Medulla oblongata (tissue), 1 donor: Measurements from ENCODE around the gene INTS6.

Source experiments
- DNase-seq: peaks from one replicate; pipeline ENCODE4 v3.0.0-alpha.2; 2015; ENCODE audit errors: extremely low spot score

Gene INTS6

DNA sequence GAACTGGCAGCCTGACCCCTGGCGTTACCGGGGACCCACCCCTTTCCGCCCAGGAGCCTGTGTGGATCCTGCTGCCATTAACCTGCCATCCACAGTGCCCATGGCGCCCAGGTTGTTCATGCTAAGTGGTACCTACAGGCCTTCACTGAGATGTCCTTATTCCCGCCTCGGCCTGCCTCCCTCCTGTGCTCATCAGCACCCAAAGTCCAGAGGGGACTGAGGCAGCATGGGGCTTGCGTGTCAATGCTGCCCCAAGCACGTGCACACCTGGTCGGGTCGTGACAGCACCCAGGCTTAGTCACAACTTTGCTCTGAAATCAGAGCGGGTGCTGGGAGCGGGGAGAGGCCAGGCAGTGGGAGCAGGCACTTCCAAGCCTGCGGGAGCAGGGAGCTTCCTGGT, 3.7 kb upstream of the INTS6 start:
- DNase-seq = no peak

DNA sequence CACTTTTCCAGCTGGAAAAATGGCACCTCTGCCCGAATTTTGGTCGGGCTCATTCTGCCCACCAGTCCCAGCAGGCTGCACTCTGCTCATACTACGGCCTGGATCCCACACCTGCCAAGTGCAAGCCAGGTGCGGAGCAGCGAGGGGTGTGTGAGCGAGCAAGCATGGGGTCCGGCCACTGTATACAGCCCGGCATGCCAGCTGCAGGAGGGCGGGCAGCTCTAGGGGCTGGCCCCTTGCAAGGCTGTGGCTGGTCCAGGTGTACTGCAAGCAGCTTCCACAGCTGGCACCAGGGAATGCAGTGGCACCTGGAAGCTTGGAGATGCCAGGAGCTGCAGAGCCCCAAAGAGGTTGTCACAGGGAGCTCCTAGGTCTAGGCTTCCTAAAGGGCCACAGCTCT, 2.7 kb upstream of the INTS6 start:
- DNase-seq = no peak

GRCh38 chr13:51453959-51454703, 1.3 kb upstream of the INTS6 start:
- peak; percentile 48 for DNase-seq

DNA sequence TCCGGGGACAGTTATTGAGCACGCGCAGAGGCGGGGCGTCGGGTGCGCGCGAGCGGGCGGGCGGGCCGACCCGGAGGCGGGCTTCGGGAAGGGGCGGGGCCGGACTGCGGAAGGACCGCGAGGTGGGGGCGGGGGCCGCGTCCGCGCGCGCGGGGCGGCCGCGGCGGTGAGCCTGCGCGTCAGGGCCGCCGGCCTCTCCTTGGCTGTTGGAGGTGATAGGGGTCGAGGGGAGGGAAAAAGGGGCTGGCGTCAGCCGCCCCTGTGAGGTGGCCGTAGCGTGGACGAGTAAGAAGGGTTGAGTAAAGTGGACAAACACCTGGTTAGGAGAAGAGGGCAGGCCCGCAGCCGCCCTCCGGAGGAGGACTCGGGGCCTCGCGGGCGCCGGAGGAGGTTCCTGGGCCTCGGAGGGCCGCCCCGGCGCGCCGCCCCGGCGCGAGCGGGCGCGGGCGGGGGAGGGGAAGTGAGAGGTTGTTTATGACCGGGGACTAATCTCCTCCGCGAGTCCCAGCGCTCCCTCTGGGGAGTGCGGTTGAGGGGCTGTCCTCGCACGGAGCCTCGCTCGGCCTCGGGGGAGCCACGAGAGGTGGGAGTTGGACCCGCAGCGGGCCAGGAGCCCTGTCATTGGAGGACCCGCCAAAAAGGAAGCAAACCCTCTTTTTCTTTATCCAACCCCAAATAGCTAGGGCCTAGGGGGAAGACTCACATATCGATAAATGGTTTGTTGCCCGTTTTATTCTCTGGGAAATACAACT, 547 bp upstream of the INTS6 start:
- no peak for DNase-seq

GRCh38 chr13:51451467-51452360, 1.1 kb downstream of the INTS6 start:
- DNase-seq = peak; percentile 70

DNA sequence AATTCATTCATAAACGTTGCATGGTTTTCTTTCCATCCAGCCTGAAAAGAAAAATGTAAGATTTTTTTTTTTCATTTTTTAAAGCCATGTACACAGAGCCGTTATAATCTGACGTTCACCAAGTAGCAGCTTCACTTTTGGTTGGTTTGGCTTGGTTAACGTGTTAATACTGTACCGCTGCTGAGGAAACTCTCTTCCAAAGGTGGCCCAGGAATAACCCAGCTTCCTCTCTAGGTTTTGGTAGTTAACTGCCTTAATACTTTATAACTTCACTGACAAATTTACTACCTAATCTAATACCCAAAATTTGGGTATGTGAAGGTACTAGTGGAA, 1.7 kb downstream of the INTS6 start:
- peak; percentile 58 for DNase-seq

DNA sequence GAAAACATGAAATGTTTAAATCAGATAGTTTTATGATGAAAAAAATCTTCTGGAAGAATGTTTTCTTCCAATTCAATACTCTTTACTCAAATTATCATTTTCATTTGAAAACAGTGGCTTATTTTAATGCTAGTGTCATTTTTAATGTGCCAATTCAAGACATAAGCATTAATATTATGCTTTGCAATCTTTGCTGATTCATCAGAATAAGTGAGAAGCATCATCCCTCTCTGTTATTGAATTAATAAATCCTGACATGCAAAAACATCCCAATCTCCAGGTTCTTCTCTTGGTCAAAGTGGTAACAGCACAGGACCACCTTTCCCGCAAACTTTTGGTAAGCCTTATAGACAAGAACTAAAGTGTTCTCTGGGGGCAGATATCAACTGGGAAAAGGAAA, 3.8 kb downstream of the INTS6 start:
- DNase-seq = no peak

- peak; percentile 60 for DNase-seq
These were observed 7.9 kb downstream of the INTS6 start for GRCh38 chr13:51444922-51445321.

DNA sequence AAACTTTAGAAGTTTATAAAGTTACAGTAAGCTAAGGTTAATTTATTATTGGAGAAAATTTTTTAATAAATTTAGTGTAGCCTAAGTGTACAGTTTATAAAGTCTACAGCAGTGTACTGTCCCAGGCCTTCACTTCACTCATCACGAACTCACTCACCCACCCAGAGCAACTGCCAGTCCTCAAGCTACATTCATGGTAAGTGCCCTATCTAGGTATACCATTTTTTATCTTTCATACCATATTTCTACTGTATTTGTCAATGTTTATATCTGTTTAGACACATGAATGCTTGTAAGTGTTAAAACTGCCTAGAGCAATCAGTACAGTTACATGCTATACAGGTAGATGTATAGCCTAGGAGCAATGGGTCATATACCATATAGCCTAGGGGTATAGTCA, 12.5 kb downstream of the INTS6 start:
- DNase-seq = no peak

DNA sequence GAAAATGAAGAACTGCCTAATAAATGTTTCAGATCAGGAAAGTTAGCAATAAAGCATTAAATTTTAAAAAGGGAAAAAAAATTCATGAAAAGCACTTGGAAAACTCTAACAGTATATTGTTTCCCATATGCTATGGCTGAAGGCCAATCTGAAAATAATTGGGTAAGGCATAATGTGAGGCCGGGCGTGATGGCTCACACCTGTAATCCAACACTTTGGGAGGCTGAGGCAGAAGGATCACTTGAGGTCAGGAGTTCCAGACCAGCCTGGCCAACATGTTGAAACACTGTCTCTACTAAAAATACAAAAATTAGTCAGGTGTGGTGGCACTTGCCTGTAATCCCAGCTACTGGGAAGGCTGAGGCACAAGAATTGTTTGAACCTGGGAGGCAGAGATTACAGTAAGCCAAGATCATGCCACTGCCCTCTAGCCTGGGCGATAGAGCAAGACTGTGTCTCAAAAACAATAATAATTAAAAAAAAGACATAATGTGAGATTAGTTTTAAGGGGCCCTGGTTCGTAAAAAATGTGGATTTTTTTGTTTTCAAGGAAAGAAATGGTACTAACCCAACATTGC, 15.2 kb downstream of the INTS6 start:
- DNase-seq = no peak

DNA sequence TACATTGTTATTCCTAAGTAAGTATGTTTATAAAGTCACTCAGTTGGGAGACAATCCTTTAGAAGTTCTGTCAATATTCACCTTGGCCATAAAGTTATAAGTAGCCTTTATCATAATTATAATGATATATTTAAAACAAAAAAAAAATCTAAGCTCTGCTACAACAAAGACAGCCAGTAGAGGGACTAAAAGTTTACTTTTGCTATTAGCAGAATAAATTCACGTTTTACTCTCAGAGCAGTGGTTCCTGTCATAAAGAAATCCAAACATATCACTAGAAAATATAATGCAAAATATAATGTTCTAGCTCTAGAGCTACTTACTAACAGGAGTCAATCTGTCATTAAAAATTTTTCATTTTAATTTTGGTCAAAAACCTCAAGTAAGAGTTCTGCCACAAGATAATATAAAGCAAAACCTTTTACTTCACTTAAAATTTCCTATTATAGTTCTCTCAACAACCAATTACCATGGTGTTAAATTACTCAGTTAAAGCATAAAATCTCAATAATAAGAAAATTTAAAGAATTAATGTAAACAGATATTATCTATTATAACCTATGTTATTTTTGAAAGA, 17.7 kb downstream of the INTS6 start:
- DNase-seq = no peak

- peak; percentile 28 for DNase-seq
These were observed 20.3 kb downstream of the INTS6 start for GRCh38 chr13:51432576-51432975.

DNA sequence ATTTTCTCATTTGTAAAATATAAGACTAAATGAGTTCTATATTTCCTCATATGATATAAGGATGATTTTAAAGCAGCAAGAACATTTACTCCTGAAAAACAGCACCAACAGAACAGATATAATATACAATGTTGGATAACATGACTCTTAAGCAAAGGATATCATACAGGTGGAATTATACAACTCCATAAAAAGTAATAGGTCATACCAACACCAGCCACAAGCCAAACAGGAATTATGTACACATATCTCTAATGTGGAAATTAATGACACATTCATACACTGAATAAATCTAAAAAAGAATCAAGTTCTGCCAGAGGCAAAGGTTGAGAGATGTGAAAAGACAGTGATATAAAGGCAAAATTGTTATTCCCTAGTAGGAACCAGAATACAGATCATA, 25.9 kb downstream of the INTS6 start:
- DNase-seq = no peak

DNA sequence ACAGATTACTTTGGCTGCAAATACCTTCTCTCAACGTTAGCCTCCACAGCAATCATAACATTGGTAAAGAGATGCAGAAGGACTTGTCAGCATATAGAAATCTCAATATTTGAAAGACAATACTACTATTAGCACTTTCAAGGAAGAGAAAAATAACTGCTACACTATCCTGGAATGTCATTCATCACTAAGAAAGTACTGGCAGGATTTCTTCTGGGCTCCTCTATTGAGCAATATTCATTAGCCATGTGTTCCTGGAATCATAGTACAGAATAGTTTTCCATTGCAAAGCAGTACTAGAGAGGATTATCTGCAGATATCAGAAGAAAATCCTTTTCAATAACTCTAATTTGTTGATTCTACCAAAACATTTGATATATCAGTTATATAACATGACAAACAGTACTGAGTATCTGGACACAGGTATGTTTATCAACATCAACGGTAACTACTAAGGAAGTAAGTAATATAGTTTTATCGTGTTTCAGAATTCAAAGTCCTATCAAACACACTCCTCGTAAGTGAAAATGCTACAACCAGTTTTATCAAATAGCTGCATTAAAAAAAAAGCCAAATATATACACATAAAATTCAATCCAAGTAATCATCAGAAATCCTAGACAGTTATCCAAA, 27.3 kb downstream of the INTS6 start:
- no peak for DNase-seq

GRCh38 chr13:51423766-51424165, 29.1 kb downstream of the INTS6 start:
- no peak for DNase-seq

DNA sequence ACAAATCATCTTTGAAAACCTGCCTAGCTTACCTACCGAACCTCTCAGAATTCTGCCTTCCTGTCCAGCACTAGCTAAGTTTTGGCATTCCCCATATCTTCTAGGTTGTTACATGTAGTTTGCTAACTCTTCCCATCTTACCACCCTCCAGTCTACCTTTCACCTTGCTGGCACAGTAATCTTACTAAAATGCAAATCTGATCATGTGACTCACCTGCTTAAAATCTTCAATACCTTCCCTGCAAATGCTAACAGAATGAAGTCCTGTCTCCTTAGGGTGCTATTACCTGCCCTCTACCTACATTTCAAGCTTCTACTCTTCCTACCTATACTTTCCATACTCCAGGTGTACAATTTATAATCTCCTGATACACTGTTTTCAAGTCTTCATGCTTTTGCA, 30.4 kb downstream of the INTS6 start:
- DNase-seq = no peak

DNA sequence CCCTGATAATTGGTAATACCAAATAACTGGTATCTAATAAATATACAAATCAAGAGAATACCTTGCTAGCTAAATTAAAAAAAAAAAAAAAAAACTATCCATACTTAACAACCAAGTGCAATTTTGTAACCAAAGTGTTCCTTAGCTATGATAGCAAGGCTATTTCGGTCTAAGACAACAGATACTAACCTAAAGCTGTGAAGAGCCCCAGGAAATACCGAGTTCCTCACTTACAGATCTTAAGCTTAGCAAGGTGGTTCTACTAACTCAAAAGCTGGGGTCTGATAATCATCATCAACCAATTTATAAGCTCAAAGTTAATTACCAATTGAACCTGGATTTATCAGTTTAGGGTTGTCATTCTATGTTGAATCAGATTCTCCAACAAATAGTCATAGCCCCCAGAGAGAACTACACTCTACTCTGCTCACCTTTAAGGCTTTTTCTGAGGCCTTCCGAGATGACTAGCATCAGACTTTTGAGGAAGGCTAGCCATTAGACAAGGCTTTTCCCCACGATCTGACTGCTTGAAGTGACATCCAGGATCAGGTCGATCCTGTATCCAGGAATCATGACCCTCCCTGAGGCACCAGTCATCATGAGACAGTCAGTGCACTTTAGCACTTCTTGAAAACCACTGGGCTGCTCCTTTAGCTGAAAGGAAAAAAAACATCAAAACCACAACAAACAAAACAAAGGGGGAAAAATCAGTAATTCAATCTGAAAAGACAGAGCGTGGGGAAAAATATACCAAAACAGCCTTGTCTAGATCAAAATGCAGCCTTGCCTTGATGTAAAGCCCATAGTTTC, 31.9 kb downstream of the INTS6 start:
- no peak for DNase-seq

- no peak for DNase-seq
These were observed 33.7 kb downstream of the INTS6 start for GRCh38 chr13:51419001-51419636.

DNA sequence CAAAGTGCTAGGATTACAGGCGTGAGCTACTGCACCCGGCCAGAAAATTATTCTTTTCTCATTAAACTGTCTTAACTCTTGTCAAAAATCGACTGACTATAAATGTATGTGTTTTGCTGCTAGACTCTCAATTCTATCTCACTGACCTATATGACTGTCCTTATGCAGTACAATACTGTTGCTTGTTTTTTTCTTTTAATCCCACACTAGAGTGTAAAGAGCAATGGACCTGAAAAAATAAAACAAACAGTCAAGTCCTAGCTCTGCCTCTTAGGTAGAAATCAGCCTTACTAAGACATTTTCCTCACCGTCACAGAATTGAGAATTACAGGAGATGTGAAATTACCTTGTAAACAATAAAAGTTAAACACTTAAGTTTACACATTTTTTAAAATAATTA, 35.1 kb downstream of the INTS6 start:
- DNase-seq = no peak

DNA sequence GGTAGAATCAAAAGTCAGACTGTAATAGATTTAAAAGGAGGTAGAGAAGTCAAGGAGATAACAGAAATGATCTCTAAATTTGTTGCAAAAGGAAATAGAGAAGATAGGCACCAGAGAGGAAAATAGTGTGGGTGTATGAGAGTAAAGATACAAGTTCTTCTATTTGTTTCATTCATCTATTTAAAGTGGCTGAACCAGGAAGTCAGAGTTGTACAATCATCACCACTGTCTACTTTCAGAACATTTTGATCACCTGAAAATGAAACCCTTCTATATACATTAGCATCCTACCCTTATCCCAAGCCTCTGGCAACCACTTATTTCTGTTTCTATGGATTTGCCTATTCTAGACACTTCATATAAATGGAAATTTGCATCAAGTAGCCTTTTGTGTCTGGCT, 36.7 kb downstream of the INTS6 start:
- DNase-seq = no peak
